Cardiac muscle cell (in vitro differentiated cells and primary cell): ENCODE data around the gene ARSD. TPM values are rescaled to one million over a fixed set of nuclear protein-coding genes. Genes with fewer than 3 reads are reported as not detected.
"Not testable (repeated sequence)": the region's sequence is repeated elsewhere in the genome, so short reads cannot be mapped to it uniquely, and the experiment has no call there.

Source experiments
- DNase-seq, 2 donors: peaks; one replicate each; pipeline versions ENCODE4 v3.0.0 to v3.0.0-alpha.2; 2010 to 2017; ENCODE audit warnings: low read depth in 1 of 2, low spot score in 1 of 2
- H3K27ac ChIP-seq: fragments of 200-600 bp; sonication (generic); 2 replicates; pipeline ENCODE4 v1.5.1; 2016
- H3K27me3 ChIP-seq: fragments of 200-600 bp; sonication (generic); 2 replicates; pipeline ENCODE4 v1.6.0; 2016; ENCODE audit warnings: control low read depth
- H3K36me3 ChIP-seq: fragments of 200-600 bp; sonication (generic); 2 replicates; pipeline ENCODE4 v1.5.1; 2016; ENCODE audit warnings: control low read depth
- H3K4me1 ChIP-seq: fragments of 200-600 bp; sonication (generic); 2 replicates; pipeline ENCODE4 v1.8.1; 2017; ENCODE audit warnings: low read depth, mild to moderate bottlenecking, mixed run types
- H3K4me3 ChIP-seq: fragments of 200-600 bp; sonication (generic); 2 replicates; pipeline ENCODE4 v1.5.1; 2016; ENCODE audit warnings: mild to moderate bottlenecking
- H3K9me3 ChIP-seq: fragments of 200-600 bp; sonication (generic); 2 replicates; pipeline ENCODE4 v1.5.1; 2017; ENCODE audit warnings: low read depth, mild to moderate bottlenecking, control low read depth
- CTCF ChIP-seq: IDR thresholded peaks from 2 replicates; pipeline ENCODE4 v1.5.1; 2012; ENCODE audit warnings: low read depth, mild to moderate bottlenecking, low read length
- polyA plus RNA-seq: library from polyadenylated mRNA; unstranded; fragments of >200 nt; fragmentation: Nextera tagmentation; extraction: Ambion mirVana; gene quantifications from 2 replicates; pipeline ENCODE4 v1.2.1, GENCODE V29; 2016
- total RNA-seq: library from RNA; depleted of rRNA; stranded (reverse); fragments of >200 nt; gene quantifications from 2 replicates; pipeline ENCODE4 v1.2.3, GENCODE V29; 2016

Gene ARSD
- total and polyA plus RNA-seq, 2 experiments from 2014 or later, result 29.7 to 32.7 TPM

GRCh38 chrX:2892816-2893215 lies 36.3 kb downstream of the ARSD start:
- Histone ChIP-seq H3K4me3 (no peak overlapping the region), H3K36me3 (no peaks in the 10 kb centered on the region), H3K27ac (no peak overlapping the region), H3K4me1 (peaks cover 33% of the 10 kb centered on the region), H3K9me3 (no peaks in the 10 kb centered on the region), H3K27me3 (no peaks in the 10 kb centered on the region)
- no peak for TF ChIP-seq CTCF
- no peak for DNase-seq

GRCh38 chrX:2890536-2891460 lies 38.3 kb downstream of the ARSD start:
- peaks cover 26% of the 10 kb centered on the region for H3K4me1 ChIP-seq
- not testable (repeated sequence) for H3K9me3 ChIP-seq, H3K27me3 ChIP-seq, DNase-seq, H3K4me3 ChIP-seq, H3K36me3 ChIP-seq
- peak overlapping the region; percentile 44 for H3K27ac ChIP-seq

- H3K9me3 ChIP-seq, H3K36me3 ChIP-seq, H3K27me3 ChIP-seq, H3K4me3 ChIP-seq: not testable (repeated sequence)
- TF ChIP-seq CTCF, result peak; percentile 31
- Histone ChIP-seq H3K4me1 (peaks cover 21% of the 10 kb centered on the region), H3K27ac (peak overlapping the region; percentile 44)
- DNase-seq, result peak in 1 of 2 donors; percentile 27
Observed at GRCh38 chrX:2889706-2890490, 39.2 kb downstream of the ARSD start.

- TF ChIP-seq CTCF, result no peak
- no peak for DNase-seq
Observed at GRCh38 chrX:2889045-2889605, 40.0 kb downstream of the ARSD start.

GRCh38 chrX:2888309-2888708 lies 40.8 kb downstream of the ARSD start:
- DNase-seq, result no peak
- H3K27me3 ChIP-seq, result no peaks in the 10 kb centered on the region
- no peaks in the 10 kb centered on the region for H3K36me3 ChIP-seq
- TF ChIP-seq CTCF, result no peak
- H3K27ac ChIP-seq, result no peak overlapping the region
- H3K4me1 ChIP-seq, result peaks cover 16% of the 10 kb centered on the region
- H3K9me3 ChIP-seq, result no peaks in the 10 kb centered on the region
- H3K4me3 ChIP-seq, result no peak overlapping the region

More at GRCh38 chrX:2889045-2889605, 40.0 kb downstream of the ARSD start:
- Histone ChIP-seq H3K27ac (no peak overlapping the region), H3K4me3 (no peak overlapping the region), H3K9me3 (no peaks in the 10 kb centered on the region), H3K4me1 (peaks cover 16% of the 10 kb centered on the region), H3K27me3 (no peaks in the 10 kb centered on the region), H3K36me3 (no peaks in the 10 kb centered on the region)
